ENCODE data around the gene NIPSNAP3A.
A peak's percentile ranks its signal among the peaks of the same experiment; 100 is the strongest.

NIPSNAP3A gene

GRCh38 chr9:104779946-104780535 is 32.6 kb downstream of the NIPSNAP3A start:
- Histone ChIP-seq H3K9me3 (no peaks in the 10 kb centered on the region), H3K36me3 (replicated peaks) (no peaks in the 10 kb centered on the region), H3K4me3 (no peak overlapping the region), H3K4me1 (no peaks in the 10 kb centered on the region), H3K27me3 (ENCODE audit: low read depth) (no peaks in the 10 kb centered on the region)
- in situ Hi-C loops (cut with MboI; ENCODE audit: low sequenced_read_pairs), result loop anchor here (10.0 kb wide), 1 partner anchor 635 kb away; no protein-coding TSS in a partner anchor
- no peak for DNase-seq (ENCODE audit: low spot score in 2 of 2)

GRCh38 chr9:104780796-104781395 is 33.4 kb downstream of the NIPSNAP3A start:
- Histone ChIP-seq H3K4me1 (no peaks in the 10 kb centered on the region), H3K27me3 (ENCODE audit: low read depth) (no peaks in the 10 kb centered on the region), H3K4me3 (no peak overlapping the region), H3K9me3 (no peaks in the 10 kb centered on the region), H3K36me3 (replicated peaks) (no peaks in the 10 kb centered on the region)
- peak in 1 of 2 experiments; percentile 39 for DNase-seq (ENCODE audit: low spot score in 2 of 2)
- in situ Hi-C loops (cut with MboI; ENCODE audit: low sequenced_read_pairs), result no loop called here

GRCh38 chr9:104783588-104783987 is 36.1 kb downstream of the NIPSNAP3A start:
- no peak overlapping the region for H3K4me3 ChIP-seq
- no peaks in the 10 kb centered on the region for H3K9me3 ChIP-seq
- H3K27me3 ChIP-seq (ENCODE audit: low read depth), result 0 out of 2 replicates have a peak, but pooled peaks cover 2% of the 10 kb centered on the region
- no peaks in the 10 kb centered on the region for H3K36me3 ChIP-seq (replicated peaks)
- H3K4me1 ChIP-seq, result no peaks in the 10 kb centered on the region
- in situ Hi-C loops (cut with MboI; ENCODE audit: low sequenced_read_pairs), result no loop called here
- no peak for DNase-seq (ENCODE audit: low spot score in 2 of 2)

- H3K4me1 ChIP-seq, result no peaks in the 10 kb centered on the region
- H3K36me3 ChIP-seq (replicated peaks), result no peaks in the 10 kb centered on the region
- DNase-seq (ENCODE audit: low spot score in 2 of 2), result no peak
- H3K27me3 ChIP-seq (ENCODE audit: low read depth), result 0 out of 2 replicates have a peak, but pooled peaks cover 2% of the 10 kb centered on the region
- in situ Hi-C loops (cut with MboI; ENCODE audit: low sequenced_read_pairs), result no loop called here
- no peaks in the 10 kb centered on the region for H3K9me3 ChIP-seq
- no peak overlapping the region for H3K4me3 ChIP-seq
Measured at GRCh38 chr9:104784098-104784497, 36.6 kb downstream of the NIPSNAP3A start.

GRCh38 chr9:104786293-104786692 is 38.8 kb downstream of the NIPSNAP3A start:
- DNase-seq (ENCODE audit: low spot score in 2 of 2), result no peak
- Histone ChIP-seq H3K9me3 (no peaks in the 10 kb centered on the region), H3K27me3 (ENCODE audit: low read depth) (0 out of 2 replicates have a peak, but pooled peaks cover 2% of the 10 kb centered on the region), H3K4me3 (no peak overlapping the region), H3K4me1 (no peaks in the 10 kb centered on the region), H3K36me3 (replicated peaks) (no peaks in the 10 kb centered on the region)
- in situ Hi-C loops (cut with MboI; ENCODE audit: low sequenced_read_pairs), result no loop called here

- no peaks in the 10 kb centered on the region for H3K4me1 ChIP-seq
- in situ Hi-C loops (cut with MboI; ENCODE audit: low sequenced_read_pairs), result no loop called here
- H3K4me3 ChIP-seq, result no peak overlapping the region
- H3K9me3 ChIP-seq, result no peaks in the 10 kb centered on the region
- H3K27me3 ChIP-seq (ENCODE audit: low read depth), result 0 out of 2 replicates have a peak, but pooled peaks cover 2% of the 10 kb centered on the region
- H3K36me3 ChIP-seq (replicated peaks), result no peaks in the 10 kb centered on the region
- DNase-seq (ENCODE audit: low spot score in 2 of 2), result no peak
Measured at GRCh38 chr9:104787306-104788015, 40.0 kb downstream of the NIPSNAP3A start.

- H3K4me3 ChIP-seq, result no peak overlapping the region
- 0 out of 2 replicates have a peak, but pooled peaks cover 2% of the 10 kb centered on the region for H3K27me3 ChIP-seq (ENCODE audit: low read depth)
- H3K36me3 ChIP-seq (replicated peaks), result no peaks in the 10 kb centered on the region
- no peaks in the 10 kb centered on the region for H3K9me3 ChIP-seq
- DNase-seq (ENCODE audit: low spot score in 2 of 2), result no peak
- in situ Hi-C loops (cut with MboI; ENCODE audit: low sequenced_read_pairs), result no loop called here
- H3K4me1 ChIP-seq, result no peaks in the 10 kb centered on the region
Measured at GRCh38 chr9:104788251-104788650, 40.8 kb downstream of the NIPSNAP3A start.

- Histone ChIP-seq H3K9me3 (no peaks in the 10 kb centered on the region), H3K27me3 (ENCODE audit: low read depth) (no peaks in the 10 kb centered on the region), H3K36me3 (replicated peaks) (no peaks in the 10 kb centered on the region), H3K4me3 (no peak overlapping the region), H3K4me1 (no peaks in the 10 kb centered on the region)
- no peak for DNase-seq (ENCODE audit: low spot score in 2 of 2)
- in situ Hi-C loops (cut with MboI; ENCODE audit: low sequenced_read_pairs), result no loop called here
Measured at GRCh38 chr9:104794070-104794469, 46.6 kb downstream of the NIPSNAP3A start.

- H3K36me3 ChIP-seq (replicated peaks), result no peaks in the 10 kb centered on the region
- H3K4me1 ChIP-seq, result no peaks in the 10 kb centered on the region
- H3K27me3 ChIP-seq (ENCODE audit: low read depth), result no peaks in the 10 kb centered on the region
- H3K4me3 ChIP-seq, result no peak overlapping the region
- no peak for DNase-seq (ENCODE audit: low spot score in 2 of 2)
- in situ Hi-C loops (cut with MboI; ENCODE audit: low sequenced_read_pairs), result no loop called here
- no peaks in the 10 kb centered on the region for H3K9me3 ChIP-seq
Measured at GRCh38 chr9:104795082-104795481, 47.6 kb downstream of the NIPSNAP3A start.

GRCh38 chr9:104795857-104796256 is 48.4 kb downstream of the NIPSNAP3A start:
- no peak overlapping the region for H3K4me3 ChIP-seq
- H3K27me3 ChIP-seq (ENCODE audit: low read depth), result no peaks in the 10 kb centered on the region
- H3K4me1 ChIP-seq, result no peaks in the 10 kb centered on the region
- H3K36me3 ChIP-seq (replicated peaks), result no peaks in the 10 kb centered on the region
- DNase-seq (ENCODE audit: low spot score in 2 of 2), result no peak
- H3K9me3 ChIP-seq, result no peaks in the 10 kb centered on the region
- in situ Hi-C loops (cut with MboI; ENCODE audit: low sequenced_read_pairs), result no loop called here

GRCh38 chr9:104798209-104798995 is 50.9 kb downstream of the NIPSNAP3A start:
- H3K4me3 ChIP-seq, result no peak overlapping the region
- H3K9me3 ChIP-seq, result no peaks in the 10 kb centered on the region
- in situ Hi-C loops (cut with MboI; ENCODE audit: low sequenced_read_pairs), result no loop called here
- H3K4me1 ChIP-seq, result no peaks in the 10 kb centered on the region
- H3K36me3 ChIP-seq (replicated peaks), result no peaks in the 10 kb centered on the region
- DNase-seq (ENCODE audit: low spot score in 2 of 2), result no peak
- no peaks in the 10 kb centered on the region for H3K27me3 ChIP-seq (ENCODE audit: low read depth)

- H3K27me3 ChIP-seq (ENCODE audit: low read depth), result no peaks in the 10 kb centered on the region
- H3K9me3 ChIP-seq, result no peaks in the 10 kb centered on the region
- no peak overlapping the region for H3K4me3 ChIP-seq
- H3K36me3 ChIP-seq (replicated peaks), result no peaks in the 10 kb centered on the region
- in situ Hi-C loops (cut with MboI; ENCODE audit: low sequenced_read_pairs), result no loop called here
- H3K4me1 ChIP-seq, result no peaks in the 10 kb centered on the region
- DNase-seq (ENCODE audit: low spot score in 2 of 2), result no peak
Measured at GRCh38 chr9:104800068-104800785, 52.7 kb downstream of the NIPSNAP3A start.

GRCh38 chr9:104802110-104802509 is 54.6 kb downstream of the NIPSNAP3A start:
- H3K36me3 ChIP-seq (replicated peaks), result no peaks in the 10 kb centered on the region
- in situ Hi-C loops (cut with MboI; ENCODE audit: low sequenced_read_pairs), result no loop called here
- H3K27me3 ChIP-seq (ENCODE audit: low read depth), result no peaks in the 10 kb centered on the region

More at GRCh38 chr9:104802110-104802509, 54.6 kb downstream of the NIPSNAP3A start:
- Histone ChIP-seq H3K9me3 (no peaks in the 10 kb centered on the region), H3K4me1 (no peaks in the 10 kb centered on the region), H3K4me3 (no peak overlapping the region)
- DNase-seq (ENCODE audit: low spot score in 2 of 2), result no peak
